Right lobe of liver (tissue), 4 donors: ENCODE measurements around the gene CHRNA5.

ENCODE experiments used
- POLR2A ChIP-seq: fragments of 450-650 bp; IDR thresholded peaks from one replicate; pipeline ENCODE4 v1.6.1; 2017; ENCODE audit warnings: antibody characterized with exemption, mild to moderate bottlenecking
- TF ChIP-seq, protein P1 (sequence below), 4 donors: fragments of 200-600 bp in 3 of 4; fragments of 450-650 bp in 1 of 4; IDR thresholded peaks; one replicate each; pipeline versions ENCODE4 v1.5.1 to v1.8.0; 2016 to 2022; ENCODE audit warnings: antibody characterized with exemption in 4 of 4, mild to moderate bottlenecking in 2 of 4
- donor health status: DM: no; HTN: no; CAD: no.
- donor health status: DM: no; HTN: no; CAD: no.
- donor health status: DM: no; HTN: yes; CAD: no.

DNA sequence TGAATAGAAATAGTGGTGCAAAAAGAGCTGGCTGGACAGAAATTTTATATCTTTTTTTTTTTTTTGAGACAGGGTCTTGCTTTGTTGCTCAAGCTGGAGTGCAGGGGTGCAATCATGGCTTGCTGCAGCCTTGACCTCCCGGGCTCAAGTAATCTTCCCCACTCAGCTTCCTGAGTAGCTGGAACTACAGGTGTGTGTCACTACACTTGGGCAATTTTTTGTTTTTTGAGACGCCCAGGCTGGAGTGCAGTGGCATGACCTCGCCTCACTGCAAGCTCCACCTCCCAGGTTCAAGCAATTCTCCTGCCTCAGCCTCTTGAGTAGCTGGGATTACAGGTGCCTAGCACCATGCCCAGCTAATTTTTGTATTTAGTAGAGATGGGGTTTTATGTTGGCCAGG is 33.0 kb downstream of the CHRNA5 start:
- TF ChIP-seq, protein P1, sequence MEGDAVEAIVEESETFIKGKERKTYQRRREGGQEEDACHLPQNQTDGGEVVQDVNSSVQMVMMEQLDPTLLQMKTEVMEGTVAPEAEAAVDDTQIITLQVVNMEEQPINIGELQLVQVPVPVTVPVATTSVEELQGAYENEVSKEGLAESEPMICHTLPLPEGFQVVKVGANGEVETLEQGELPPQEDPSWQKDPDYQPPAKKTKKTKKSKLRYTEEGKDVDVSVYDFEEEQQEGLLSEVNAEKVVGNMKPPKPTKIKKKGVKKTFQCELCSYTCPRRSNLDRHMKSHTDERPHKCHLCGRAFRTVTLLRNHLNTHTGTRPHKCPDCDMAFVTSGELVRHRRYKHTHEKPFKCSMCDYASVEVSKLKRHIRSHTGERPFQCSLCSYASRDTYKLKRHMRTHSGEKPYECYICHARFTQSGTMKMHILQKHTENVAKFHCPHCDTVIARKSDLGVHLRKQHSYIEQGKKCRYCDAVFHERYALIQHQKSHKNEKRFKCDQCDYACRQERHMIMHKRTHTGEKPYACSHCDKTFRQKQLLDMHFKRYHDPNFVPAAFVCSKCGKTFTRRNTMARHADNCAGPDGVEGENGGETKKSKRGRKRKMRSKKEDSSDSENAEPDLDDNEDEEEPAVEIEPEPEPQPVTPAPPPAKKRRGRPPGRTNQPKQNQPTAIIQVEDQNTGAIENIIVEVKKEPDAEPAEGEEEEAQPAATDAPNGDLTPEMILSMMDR (IDR thresholded peaks at IDR 0.05): no peak
- no peak for TF ChIP-seq POLR2A
